ENCODE results near the gene DYNLRB2.

DYNLRB2 gene

GRCh38 chr16:80540516-80541305, at the start of gene DYNLRB2:
TSS of gene DYNLRB2 (plus strand) at chr16:80540993. CDS start at chr16:80541077, 84 bp downstream.
- peak; percentile 83 for DNase-seq (ENCODE audit: insufficient read length, low spot score)
- peak; percentile 48 for TF ChIP-seq POLR2A (IDR thresholded peaks at IDR 0.05; ENCODE audit: low read depth, low read length)
- FAIRE-seq, result peak; percentile 89

GRCh38 chr16:80500116-80500859, 40.5 kb upstream of the DYNLRB2 start:
- FAIRE-seq (no peak), DNase-seq (ENCODE audit: insufficient read length, low spot score) (no peak)
- TF ChIP-seq POLR2A (IDR thresholded peaks at IDR 0.05; ENCODE audit: low read depth, low read length), result no peak

GRCh38 chr16:80500961-80501525, 39.8 kb upstream of the DYNLRB2 start:
- FAIRE-seq (no peak), DNase-seq (ENCODE audit: insufficient read length, low spot score) (no peak)
- TF ChIP-seq POLR2A (IDR thresholded peaks at IDR 0.05; ENCODE audit: low read depth, low read length), result no peak

DNA sequence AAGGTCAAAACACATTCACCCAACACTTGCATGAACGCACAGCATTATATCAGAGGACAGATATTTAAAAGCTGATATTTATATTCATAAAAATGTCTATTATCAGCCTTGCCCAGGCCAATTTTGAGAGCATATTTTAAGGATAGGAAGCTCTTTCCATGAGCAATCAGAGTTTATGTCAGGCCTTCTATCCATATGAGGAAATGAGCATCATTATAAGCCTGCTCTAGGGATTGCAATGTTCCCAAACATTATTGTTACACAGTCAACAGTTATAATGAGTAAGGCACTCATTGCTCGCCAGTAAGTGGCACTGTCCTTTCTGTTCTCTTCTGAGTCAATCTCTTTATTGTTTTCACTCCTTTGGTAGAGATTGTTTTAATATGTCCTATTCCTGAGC, 37.7 kb upstream of the DYNLRB2 start:
- DNase-seq (ENCODE audit: insufficient read length, low spot score) (no peak), FAIRE-seq (no peak)
- TF ChIP-seq POLR2A (IDR thresholded peaks at IDR 0.05; ENCODE audit: low read depth, low read length), result no peak

DNA sequence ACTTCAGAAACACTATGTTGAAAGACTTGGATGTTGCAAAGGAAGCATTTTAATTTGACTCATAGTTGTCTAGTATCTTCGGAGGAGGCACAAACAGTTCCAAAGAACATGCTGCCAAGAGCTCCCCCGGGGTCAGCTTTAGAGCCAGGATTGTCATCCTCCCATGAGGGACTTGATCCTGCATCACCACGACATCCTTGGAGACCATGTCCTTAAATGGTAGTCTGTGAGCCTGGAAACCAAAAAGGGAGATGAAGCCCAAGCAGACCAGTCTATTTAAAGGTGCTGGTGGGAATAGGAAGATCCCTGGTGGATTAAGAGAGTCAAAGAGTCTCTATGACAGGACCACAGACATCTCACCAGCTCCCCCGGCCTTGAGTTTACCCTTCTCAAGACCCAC, 33.3 kb upstream of the DYNLRB2 start:
- no peak for DNase-seq (ENCODE audit: insufficient read length, low spot score)
- no peak for FAIRE-seq
- TF ChIP-seq POLR2A (IDR thresholded peaks at IDR 0.05; ENCODE audit: low read depth, low read length), result no peak

DNA sequence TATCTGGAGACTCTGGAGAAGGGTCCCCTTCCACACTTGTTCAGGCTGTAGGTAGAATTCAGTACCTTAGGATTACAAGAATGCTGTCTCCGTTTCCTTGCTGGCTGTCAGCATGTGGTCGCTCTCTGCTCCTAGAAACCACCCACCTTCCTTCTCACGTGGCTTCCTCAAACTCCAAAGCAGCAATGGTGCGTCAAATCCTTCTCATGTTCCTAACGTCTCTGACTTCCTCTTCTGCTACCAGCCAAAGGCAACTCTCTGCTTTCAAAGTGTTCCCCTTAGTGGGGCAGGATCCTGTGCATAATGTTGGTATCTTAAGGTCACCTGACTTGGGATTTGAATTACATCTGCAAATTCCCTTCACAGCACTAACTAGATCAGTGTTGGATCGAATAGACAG, 30.9 kb upstream of the DYNLRB2 start:
- DNase-seq (ENCODE audit: insufficient read length, low spot score), result no peak
- FAIRE-seq, result no peak
- no peak for TF ChIP-seq POLR2A (IDR thresholded peaks at IDR 0.05; ENCODE audit: low read depth, low read length)

DNA sequence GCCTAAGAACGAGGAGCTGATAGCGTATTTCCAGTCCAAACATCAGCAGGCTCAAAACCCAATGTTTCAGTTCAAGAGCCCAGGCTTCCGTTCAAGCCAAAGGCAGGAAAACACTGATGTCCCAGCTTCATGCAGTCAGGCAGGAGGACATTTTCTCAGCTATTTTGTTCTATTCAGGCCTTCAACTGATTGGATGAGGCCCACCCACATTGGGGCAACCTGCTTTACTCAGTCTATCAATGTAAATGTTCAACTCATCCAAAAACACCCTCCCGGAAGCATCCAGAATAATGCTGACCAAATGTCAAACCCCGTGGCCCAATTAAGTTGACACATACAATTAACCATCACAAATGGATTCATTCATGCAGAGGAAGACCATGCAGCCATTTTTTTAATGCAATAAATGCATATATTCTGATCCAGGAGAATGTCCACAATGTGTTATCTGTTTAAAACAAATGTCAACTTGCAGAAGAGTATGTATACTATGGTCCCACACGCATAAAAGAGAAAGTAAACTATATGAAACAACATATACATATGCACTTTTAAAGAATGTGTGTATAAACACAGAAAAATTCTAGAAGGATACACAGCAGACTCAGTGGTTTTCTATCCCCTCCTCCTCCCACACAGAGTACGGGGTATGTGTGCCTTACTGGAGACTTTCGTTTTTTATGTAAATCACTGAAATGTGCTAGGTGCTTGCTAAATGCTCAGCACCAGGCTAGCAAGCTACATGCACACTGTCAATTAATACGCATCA, 28.8 kb upstream of the DYNLRB2 start:
- no peak for DNase-seq (ENCODE audit: insufficient read length, low spot score)
- no peak for FAIRE-seq
- TF ChIP-seq POLR2A (IDR thresholded peaks at IDR 0.05; ENCODE audit: low read depth, low read length), result no peak

DNA sequence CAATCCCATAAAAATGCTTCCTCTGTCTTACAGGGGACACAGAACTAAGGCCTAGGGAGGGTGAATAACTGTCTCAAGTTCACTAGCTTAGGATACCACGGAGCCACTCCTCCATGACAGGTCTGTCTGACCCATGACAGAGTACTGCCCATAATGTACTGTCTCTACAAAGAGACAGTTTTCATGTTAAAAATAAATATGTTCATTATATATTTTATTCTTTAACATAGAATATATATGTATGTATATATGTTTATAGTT, 28.3 kb upstream of the DYNLRB2 start:
- FAIRE-seq (no peak), DNase-seq (ENCODE audit: insufficient read length, low spot score) (no peak)
- TF ChIP-seq POLR2A (IDR thresholded peaks at IDR 0.05; ENCODE audit: low read depth, low read length), result no peak

DNA sequence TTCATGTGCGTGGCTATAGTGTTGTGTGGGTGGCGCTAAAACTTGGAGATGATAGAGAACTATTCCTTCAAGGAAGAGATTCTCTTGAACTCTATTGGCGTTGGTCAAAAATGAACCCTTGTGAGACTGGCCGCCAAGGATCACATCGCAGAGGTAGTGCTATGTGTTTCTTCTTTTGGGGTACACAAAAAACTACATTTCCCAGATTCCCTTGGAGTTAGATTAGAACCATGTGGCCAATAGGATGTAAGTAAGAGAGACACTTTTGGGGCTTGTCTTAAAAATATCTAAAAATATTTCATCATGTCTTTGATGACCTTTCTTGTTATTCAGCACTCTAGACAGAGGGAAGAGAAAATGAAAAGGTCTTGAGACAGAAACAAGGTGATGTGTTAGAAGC, 25.4 kb upstream of the DYNLRB2 start:
- no peak for FAIRE-seq
- no peak for DNase-seq (ENCODE audit: insufficient read length, low spot score)
- no peak for TF ChIP-seq POLR2A (IDR thresholded peaks at IDR 0.05; ENCODE audit: low read depth, low read length)

DNA sequence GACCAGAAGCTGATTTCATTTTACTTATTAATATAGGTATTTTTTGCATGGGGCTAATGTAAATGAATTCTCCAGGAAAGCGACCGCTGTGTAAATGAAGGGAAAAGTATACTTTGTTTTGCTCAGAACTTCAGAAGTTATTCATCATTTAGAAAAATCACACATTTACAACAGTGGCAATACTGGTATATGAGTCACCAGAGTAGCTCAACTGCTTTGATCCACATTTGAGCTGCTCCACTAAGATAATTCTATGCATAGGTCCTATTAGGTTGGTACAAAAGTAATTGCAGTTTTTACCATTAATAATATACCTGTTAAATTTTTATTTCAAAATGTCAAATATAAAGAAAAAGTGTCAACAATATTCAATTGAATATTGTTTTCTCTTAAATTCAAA, 22.9 kb upstream of the DYNLRB2 start:
- no peak for DNase-seq (ENCODE audit: insufficient read length, low spot score)
- no peak for TF ChIP-seq POLR2A (IDR thresholded peaks at IDR 0.05; ENCODE audit: low read depth, low read length)
- FAIRE-seq, result no peak

DNA sequence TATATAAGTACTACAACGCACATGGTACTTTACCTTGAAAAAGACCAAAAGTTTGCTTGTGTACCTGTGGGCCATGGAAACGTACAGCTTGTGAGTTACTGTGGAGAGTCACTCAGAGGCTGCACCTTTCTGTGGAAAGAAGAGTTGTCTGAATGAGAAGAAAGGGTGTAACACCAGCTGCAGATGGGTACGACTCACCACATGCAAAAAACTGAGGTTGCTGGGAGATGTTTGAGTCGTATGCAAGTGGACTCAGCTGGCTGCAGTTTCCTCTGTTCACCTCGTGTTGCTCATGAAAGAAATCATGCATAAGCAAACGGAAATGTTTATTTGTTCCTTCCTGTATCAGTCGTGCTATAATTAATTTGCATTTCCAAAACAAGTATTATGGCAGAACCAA, 22.4 kb upstream of the DYNLRB2 start:
- no peak for FAIRE-seq
- TF ChIP-seq POLR2A (IDR thresholded peaks at IDR 0.05; ENCODE audit: low read depth, low read length), result no peak
- no peak for DNase-seq (ENCODE audit: insufficient read length, low spot score)

DNA sequence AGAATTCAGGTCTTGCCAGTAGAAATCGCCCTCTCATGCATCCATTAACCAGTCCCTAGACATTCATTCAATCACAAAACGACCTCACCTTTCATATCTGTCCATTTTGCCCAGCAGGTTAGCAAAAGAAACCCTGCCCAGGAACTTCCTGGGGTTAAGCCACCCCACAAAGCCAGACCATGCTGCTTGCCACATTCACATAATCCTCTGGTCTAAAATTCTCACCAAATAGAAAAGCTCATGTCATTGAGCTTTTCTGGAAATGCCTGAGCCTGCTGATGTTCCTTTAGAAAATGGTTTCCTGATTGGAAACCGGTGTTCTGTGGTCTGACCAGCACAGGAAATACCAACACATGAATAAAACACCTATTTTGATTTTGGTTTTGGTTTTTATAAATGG, 21.6 kb upstream of the DYNLRB2 start:
- no peak for FAIRE-seq
- DNase-seq (ENCODE audit: insufficient read length, low spot score), result no peak
- no peak for TF ChIP-seq POLR2A (IDR thresholded peaks at IDR 0.05; ENCODE audit: low read depth, low read length)

GRCh38 chr16:80525420-80525819, 15.4 kb upstream of the DYNLRB2 start:
- FAIRE-seq, result no peak
- DNase-seq (ENCODE audit: insufficient read length, low spot score), result no peak
- no peak for TF ChIP-seq POLR2A (IDR thresholded peaks at IDR 0.05; ENCODE audit: low read depth, low read length)

- peak; percentile 7 for DNase-seq (ENCODE audit: insufficient read length, low spot score)
- peak; percentile 65 for FAIRE-seq
- TF ChIP-seq POLR2A (IDR thresholded peaks at IDR 0.05; ENCODE audit: low read depth, low read length), result no peak
Observed at GRCh38 chr16:80526418-80527061, 14.3 kb upstream of the DYNLRB2 start.
